Fibroblast of skin of scalp (primary cell): ENCODE results near the gene ATG2B.
"Not testable (repeated sequence)": the region's sequence is repeated elsewhere in the genome, so short reads cannot be mapped to it uniquely, and the experiment has no call there.

Experiments
- DNase-seq: peaks from one replicate; pipeline ENCODE4 v3.0.0-alpha.2; 2013

ATG2B gene

GRCh38 chr14:96250485-96250884 is 112.7 kb downstream of the ATG2B start:
- DNase-seq: no peak

- peak; percentile 70 for DNase-seq
These were observed 114.1 kb downstream of the ATG2B start for GRCh38 chr14:96249029-96249428.

GRCh38 chr14:96247031-96247430 is 116.1 kb downstream of the ATG2B start:
- no peak for DNase-seq

GRCh38 chr14:96246539-96246847 is 116.6 kb downstream of the ATG2B start:
- peak; percentile 91 for DNase-seq

GRCh38 chr14:96245710-96246538 is 117.2 kb downstream of the ATG2B start:
- peak; percentile 81 for DNase-seq

GRCh38 chr14:96245074-96245473 is 118.1 kb downstream of the ATG2B start:
- not testable (repeated sequence) for DNase-seq

GRCh38 chr14:96243785-96244184 is 119.4 kb downstream of the ATG2B start:
- DNase-seq: no peak

GRCh38 chr14:96242126-96242525 is 121.0 kb downstream of the ATG2B start:
- no peak for DNase-seq

GRCh38 chr14:96240641-96241040 is 122.5 kb downstream of the ATG2B start:
- DNase-seq: no peak

- DNase-seq: no peak
These were observed 123.4 kb downstream of the ATG2B start for GRCh38 chr14:96239711-96240141.

- no peak for DNase-seq
These were observed 124.4 kb downstream of the ATG2B start for GRCh38 chr14:96238676-96239265.

- DNase-seq: no peak
These were observed 125.5 kb downstream of the ATG2B start for GRCh38 chr14:96237641-96238040.

GRCh38 chr14:96235426-96235825 is 127.7 kb downstream of the ATG2B start:
- no peak for DNase-seq

GRCh38 chr14:96233661-96234060 is 129.5 kb downstream of the ATG2B start:
- no peak for DNase-seq

GRCh38 chr14:96232506-96232905 is 130.6 kb downstream of the ATG2B start:
- DNase-seq: no peak

GRCh38 chr14:96231526-96232130 is 131.5 kb downstream of the ATG2B start:
- no peak for DNase-seq

GRCh38 chr14:96231056-96231455 is 132.1 kb downstream of the ATG2B start:
- DNase-seq: no peak

GRCh38 chr14:96229315-96229714 is 133.8 kb downstream of the ATG2B start:
- no peak for DNase-seq
